Stimulated activated CD4-positive, alpha-beta T cell treated with anti-CD3 and anti-CD28 coated beads, Interleukin-1b, Interleukin-23, amount 100 ng/mL, for 4 hours (primary cell): ENCODE measurements around the gene TGFBRAP1.
"Not testable (repeated sequence)": the region's sequence is repeated elsewhere in the genome, so short reads cannot be mapped to it uniquely, and the experiment has no call there.

Experiments used
- DNase-seq, 2 donors: peaks; one replicate each; pipeline ENCODE4 v3.0.0-alpha.2; 2020; ENCODE audit warnings: low read depth in 2 of 2

TGFBRAP1 gene

GRCh38 chr2:105278654-105279053, 50.9 kb downstream of the TGFBRAP1 start:
- no peak for DNase-seq

DNA sequence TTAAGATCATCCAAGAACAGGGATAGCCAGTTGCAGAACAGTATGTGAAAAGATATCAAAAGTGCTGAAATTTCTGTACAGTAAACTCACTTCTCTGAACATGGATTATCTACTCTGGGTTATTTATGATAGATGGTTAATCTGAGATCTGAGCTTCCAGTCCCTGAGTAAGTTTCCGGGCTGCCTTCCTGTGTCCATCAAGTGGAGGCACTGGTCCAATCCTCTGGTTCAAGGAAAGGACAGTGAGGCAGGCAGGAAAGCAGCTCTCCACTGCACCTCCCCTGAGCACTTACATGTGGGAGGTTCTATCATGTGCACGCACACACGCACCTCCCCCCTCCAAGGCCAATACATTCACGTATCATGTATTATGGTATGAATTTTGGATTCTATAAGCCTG, 55.5 kb downstream of the TGFBRAP1 start:
- DNase-seq, result no peak

DNA sequence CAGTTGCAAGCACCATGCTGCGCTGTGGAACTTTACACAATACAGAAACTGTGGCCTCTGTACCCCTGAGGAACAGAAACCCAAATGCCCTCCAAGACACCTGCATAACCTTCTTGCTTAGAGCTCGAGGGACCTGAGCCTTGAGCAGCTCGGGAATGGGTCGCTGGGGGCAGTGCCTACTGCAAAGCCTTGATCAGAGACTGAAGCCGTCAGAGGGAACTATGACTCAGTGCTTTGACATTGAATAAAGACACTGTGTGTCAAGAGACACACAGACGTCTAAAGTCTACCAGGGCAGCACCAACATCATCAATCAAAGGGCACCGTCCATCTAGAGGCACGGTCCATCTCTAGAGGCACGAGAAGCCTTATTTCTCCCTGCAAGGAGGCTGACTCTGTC, 57.4 kb downstream of the TGFBRAP1 start:
- DNase-seq, result no peak

DNA sequence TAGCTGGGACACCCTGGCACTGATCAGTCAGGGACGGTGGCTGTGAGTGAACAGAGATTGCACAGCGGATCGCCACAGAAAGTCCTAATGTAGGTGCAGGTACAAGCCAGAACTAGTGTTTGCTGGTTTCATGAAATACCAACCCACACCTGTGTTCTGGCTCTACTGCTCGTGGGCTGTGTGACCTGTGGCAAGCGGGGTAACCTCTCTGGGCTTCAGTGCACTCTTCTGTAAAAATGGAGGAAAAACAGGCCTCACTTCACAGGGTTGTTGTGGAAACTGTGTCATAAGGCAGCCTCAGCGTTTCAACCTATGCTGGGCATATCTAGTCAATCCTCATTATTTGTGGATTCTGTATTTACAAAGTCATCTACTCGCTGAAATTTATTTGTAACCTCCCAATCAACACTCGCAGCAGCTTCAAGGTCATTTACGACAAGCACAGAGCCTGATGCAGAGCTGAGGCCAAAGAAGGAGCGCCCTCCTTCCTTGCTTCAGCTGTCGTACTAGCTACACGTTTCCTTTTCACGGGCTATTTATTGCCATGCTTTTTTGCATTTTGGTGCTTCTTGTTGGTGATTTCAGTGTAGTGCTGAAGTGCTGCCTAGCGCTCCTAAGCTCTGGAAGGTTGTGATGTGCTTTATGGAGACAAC, 58.0 kb downstream of the TGFBRAP1 start:
- DNase-seq, result no peak

DNA sequence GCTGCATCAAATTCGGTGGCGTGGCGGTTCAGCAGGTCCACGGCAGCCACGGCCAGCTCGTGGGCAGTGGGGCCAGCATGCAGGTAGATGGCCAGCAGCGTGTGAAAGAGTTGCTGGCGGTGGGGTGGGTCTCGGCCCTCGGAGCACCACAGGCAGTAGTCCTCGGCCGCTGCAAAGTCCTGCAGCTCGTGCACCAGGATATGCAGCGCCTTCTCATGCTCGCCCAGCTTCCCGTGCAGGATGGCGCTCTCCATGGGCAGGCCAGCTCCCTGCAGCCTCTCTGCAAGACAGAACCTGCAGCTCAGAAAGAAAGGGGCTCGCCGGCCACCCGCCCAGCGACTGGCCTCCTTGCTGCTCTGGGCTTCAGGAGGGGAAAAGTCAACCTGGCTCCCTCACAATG, 60.1 kb downstream of the TGFBRAP1 start:
- no peak for DNase-seq

- DNase-seq, result no peak
These were observed 66.9 kb downstream of the TGFBRAP1 start for GRCh38 chr2:105262651-105263091.

GRCh38 chr2:105261061-105261460, 68.5 kb downstream of the TGFBRAP1 start:
- no peak for DNase-seq

DNA sequence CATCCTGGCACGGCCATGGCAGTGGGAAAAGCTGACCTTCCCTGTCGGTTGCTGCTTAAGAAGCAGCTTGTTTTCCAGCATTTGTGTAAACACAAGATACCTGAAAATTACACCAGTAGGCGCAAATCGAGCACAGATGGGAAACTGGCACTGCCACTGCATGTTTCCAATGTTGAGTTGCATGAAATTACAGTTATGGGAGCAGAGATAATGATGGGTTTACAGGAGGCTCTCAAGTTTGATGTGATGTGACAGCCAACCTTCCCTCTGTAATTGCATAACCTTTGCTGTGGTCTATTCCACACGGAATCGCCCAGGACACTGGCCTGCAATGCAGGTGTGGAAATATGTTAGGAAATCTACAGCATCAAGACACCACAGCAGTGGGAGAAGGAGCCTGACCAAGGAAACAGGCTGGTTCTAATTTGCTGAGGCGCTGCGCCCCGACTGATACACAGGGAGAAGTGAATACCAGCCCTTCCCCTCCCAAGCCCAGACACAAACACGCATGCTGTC, 70.6 kb downstream of the TGFBRAP1 start:
- DNase-seq, result no peak

- DNase-seq, result no peak
These were observed 71.6 kb downstream of the TGFBRAP1 start for GRCh38 chr2:105257981-105258380.

GRCh38 chr2:105256431-105257047, 73.0 kb downstream of the TGFBRAP1 start:
- DNase-seq, result no peak

- DNase-seq, result no peak
These were observed 73.6 kb downstream of the TGFBRAP1 start for GRCh38 chr2:105255979-105256378.

GRCh38 chr2:105254531-105255210, 74.9 kb downstream of the TGFBRAP1 start:
- no peak for DNase-seq

DNA sequence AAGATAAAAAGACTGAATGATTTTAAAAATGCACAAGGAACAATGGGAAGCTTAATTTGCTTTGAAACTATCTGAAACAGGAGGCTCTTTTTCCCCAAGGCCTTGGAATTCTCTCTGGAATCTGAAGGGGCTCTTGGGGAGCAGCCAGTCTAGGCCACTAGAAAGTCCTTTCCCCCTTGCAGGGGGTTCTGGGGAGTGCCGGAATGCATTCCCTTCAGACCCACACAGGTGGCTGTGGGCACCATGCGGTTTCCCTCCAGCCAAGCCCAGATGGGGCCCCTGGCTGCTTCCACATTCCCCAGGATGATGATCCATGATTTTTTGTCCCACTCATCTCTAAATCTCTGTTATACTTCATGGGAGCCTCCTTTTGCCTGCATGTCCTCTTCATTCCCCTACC, 77.3 kb downstream of the TGFBRAP1 start:
- DNase-seq, result no peak

DNA sequence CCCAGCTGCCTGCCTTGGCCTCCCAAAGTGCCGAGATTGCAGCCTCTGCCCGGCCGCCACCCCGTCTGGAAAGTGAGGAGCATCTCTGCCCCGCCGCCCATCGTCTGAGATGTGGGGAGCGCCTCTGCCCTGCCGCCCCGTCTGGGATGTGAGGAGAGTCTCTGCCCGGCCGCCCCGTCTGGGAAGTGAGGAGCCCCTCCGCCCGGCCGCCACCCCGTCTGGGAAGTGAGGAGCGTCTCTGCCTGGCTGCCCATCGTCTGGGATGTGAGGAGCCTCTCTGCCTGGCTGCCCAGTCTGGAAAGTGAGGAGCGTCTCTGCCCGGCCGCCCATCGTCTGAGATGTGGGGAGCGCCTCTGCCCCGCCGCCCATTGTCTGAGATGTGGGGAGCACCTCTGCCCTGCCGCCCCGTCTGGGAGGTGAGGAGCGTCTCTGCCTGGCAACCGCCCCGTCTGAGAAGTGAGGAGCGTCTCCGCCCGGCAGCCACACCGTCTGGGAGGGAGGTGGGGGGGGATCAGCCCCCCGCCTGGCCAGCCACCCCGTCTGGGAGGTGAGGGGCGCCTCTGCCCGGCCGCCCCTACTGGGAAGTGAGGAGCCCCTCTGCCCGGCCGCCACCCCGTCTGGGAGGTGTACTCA, 78.4 kb downstream of the TGFBRAP1 start:
- DNase-seq, result not testable (repeated sequence)

- DNase-seq, result no peak
These were observed 79.6 kb downstream of the TGFBRAP1 start for GRCh38 chr2:105249891-105250290.

- no peak for DNase-seq
These were observed 80.4 kb downstream of the TGFBRAP1 start for GRCh38 chr2:105249181-105249580.

GRCh38 chr2:105248316-105249070, 81.0 kb downstream of the TGFBRAP1 start:
- no peak for DNase-seq

DNA sequence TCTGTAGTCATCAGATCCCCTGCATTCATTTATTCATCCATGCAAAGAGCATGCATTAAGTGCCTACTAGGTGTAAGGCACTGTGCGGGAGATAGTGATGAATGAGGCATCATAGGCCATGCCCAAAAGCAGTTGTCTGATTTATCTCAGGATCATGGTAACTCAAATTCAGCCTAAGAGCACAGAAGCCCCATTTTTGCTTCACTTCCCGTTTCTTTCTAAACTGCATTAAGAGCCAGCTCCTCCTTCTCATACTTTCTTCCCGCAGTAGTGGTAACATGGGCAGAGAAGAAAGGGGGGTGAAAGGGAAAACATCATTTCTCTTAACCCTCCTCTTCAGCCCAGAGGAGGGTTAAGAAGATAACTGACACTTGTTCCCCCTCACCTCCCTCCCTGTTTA, 85.1 kb downstream of the TGFBRAP1 start:
- DNase-seq, result no peak

DNA sequence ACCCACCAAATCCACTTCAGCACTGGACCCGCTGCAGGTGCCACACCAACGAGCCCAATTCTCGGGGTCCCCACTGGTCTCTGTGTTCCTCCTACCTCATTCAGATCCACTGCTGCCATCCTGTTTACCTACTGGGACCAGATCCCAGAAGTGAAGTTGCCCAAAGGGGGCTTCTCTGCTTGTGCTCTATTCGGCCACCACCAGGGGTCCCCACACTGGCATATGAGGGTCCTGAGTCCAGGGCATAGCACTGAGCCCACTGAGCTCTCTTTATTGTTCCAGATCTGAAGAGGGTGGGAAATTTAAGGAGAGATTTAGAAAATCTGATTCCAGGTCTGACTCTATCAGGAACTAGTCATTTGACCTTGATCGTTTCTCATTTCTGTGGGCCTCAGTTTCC, 85.6 kb downstream of the TGFBRAP1 start:
- DNase-seq, result no peak

DNA sequence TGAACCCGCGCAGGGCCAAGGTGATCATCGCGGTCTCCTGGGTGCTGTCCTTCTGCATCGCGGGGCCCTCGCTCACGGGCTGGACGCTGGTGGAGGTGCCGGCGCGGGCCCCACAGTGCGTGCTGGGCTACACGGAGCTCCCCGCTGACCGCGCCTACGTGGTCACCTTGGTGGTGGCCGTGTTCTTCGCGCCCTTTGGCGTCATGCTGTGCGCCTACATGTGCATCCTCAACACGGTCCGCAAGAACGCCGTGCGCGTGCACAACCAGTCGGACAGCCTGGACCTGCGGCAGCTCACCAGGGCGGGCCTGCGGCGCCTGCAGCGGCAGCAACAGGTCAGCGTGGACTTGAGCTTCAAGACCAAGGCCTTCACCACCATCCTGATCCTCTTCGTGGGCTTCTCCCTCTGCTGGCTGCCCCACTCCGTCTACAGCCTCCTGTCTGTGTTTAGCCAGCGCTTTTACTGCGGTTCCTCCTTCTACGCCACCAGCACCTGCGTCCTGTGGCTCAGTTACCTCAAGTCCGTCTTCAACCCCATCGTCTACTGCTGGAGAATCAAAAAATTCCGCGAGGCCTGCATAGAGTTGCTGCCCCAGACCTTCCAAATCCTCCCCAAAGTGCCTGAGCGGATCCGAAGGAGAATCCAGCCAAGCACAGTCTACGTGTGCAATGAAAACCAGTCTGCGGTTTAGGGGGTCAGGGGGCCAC, 87.1 kb downstream of the TGFBRAP1 start:
- DNase-seq, result no peak

DNA sequence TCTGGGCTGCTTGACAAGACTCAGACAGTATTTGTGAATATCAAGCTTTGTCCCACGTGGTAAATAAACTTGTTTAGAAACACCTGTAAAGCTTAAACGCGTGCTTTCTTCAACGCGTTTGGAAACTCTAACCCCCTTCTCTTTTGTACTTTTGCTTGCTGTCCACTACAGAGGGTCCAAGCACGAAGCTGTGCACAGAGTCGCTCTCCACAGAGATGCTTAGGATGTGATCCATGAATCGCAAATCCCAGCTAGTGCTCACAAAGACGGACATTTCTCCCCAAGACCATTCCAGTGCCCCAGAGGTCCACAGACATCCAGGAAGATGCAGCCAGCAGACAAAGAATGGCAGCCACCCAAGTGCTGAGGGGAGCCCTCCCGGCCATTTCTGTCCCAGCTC, 88.1 kb downstream of the TGFBRAP1 start, which contains the start of gene GPR45:
TSS of gene GPR45 (plus strand) at position 301 of the 400 bp plus-strand sequence. CDS start 116 bp downstream, outside the sequence.
- no peak for DNase-seq
